Fibroblast of lung (primary cell): ENCODE results near the gene SLC25A51.

Experiments used
- EZH2 ChIP-seq: IDR thresholded peaks from 2 replicates; pipeline ENCODE4 v1.5.1; 2012; ENCODE audit warnings: low read length, control low read depth, mild to moderate bottlenecking; ENCODE audit errors: missing control alignments
- TF ChIP-seq, protein P1 (sequence below), 2 donors: IDR thresholded peaks in 1 of 2; conservative IDR thresholded peaks in 1 of 2; 1 replicate in 1 of 2; 2 replicates in 1 of 2; pipeline ENCODE4 v1.5.1; 2011 to 2012; ENCODE audit warnings: low read length in 2 of 2, control low read depth in 1 of 2, inconsistent platforms in 1 of 2, low read depth in 1 of 2, mild to moderate bottlenecking in 1 of 2

DNA sequence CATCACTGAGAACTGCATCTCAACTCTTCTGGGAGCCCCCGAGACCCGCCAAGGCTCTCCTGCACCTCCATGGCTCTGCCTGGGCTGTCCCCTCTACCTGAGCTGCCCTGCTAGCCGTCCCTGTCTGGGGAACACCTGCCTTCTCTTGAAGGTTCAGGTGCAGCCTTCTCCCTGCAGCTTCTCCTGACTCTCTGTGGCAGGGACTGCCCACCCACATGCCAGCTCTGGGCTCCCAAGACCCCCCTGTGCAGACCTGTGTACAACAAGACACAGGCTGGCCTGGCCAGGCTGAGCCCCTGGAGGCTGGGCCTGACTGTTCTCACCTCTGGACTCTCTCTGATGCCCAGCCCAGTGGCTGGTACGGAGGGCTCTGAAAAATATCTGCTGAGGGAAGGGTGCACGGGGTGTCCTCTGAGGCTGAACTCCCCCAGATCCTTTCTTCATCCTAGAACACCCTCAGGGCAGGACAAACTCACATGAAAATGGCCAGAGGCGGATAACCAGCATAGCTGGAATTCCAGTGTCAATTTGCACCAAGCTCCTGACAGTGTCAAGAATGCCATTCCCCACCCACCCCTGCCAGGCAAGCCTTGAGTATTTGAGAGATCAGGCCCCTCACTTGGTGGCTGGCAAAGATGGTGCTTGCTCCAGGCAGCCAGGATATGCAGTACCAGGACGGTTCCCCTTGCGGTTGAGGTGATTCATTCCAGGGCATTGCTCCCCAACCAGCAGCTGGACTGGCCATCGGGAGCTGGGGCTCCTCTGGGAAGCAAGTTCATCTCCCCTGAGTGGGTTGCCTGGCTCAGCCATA is 40.9 kb upstream of the SLC25A51 start:
- no peak for TF ChIP-seq EZH2
- TF ChIP-seq, protein P1, sequence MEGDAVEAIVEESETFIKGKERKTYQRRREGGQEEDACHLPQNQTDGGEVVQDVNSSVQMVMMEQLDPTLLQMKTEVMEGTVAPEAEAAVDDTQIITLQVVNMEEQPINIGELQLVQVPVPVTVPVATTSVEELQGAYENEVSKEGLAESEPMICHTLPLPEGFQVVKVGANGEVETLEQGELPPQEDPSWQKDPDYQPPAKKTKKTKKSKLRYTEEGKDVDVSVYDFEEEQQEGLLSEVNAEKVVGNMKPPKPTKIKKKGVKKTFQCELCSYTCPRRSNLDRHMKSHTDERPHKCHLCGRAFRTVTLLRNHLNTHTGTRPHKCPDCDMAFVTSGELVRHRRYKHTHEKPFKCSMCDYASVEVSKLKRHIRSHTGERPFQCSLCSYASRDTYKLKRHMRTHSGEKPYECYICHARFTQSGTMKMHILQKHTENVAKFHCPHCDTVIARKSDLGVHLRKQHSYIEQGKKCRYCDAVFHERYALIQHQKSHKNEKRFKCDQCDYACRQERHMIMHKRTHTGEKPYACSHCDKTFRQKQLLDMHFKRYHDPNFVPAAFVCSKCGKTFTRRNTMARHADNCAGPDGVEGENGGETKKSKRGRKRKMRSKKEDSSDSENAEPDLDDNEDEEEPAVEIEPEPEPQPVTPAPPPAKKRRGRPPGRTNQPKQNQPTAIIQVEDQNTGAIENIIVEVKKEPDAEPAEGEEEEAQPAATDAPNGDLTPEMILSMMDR (conservative IDR thresholded peaks at IDR 0.05 in 1 of 2, IDR thresholded peaks at IDR 0.05 in 1 of 2; ENCODE audit: low read depth in 1 of 2, low read length in 2 of 2) = no peak
